Spleen (tissue), 7 donors: Measurements from ENCODE around the gene MYL4.

Experiments used
- POLR2A ChIP-seq, 3 donors: fragments of 450-650 bp; IDR thresholded peaks; one replicate each; pipeline ENCODE4 v1.5.1; 2017; ENCODE audit warnings: antibody characterized with exemption in 3 of 3, mild to moderate bottlenecking in 1 of 3
- TF ChIP-seq, protein P1 (sequence below), 11 experiments: fragments of 200-600 bp in 7 of 11; fragments of 450-650 bp in 4 of 11; sonication (generic) in 4 of 11; IDR thresholded peaks in 8 of 11; conservative IDR thresholded peaks in 3 of 11; 1 replicate in 7 of 11; 2 replicates in 4 of 11; pipeline versions ENCODE4 v1.4.0 to v1.8.0; 2016 to 2021; ENCODE audit warnings: antibody characterized with exemption in 11 of 11, inconsistent platforms in 4 of 11, mild to moderate bottlenecking in 1 of 11
- donor health status: DM: no; HTN: no; CAD: no; lungs with moderate emphysema.
- donor health status: DM: no; HTN: no; CAD: no.
- donor health status: DM: no; HTN: no; CAD: no.

GRCh38 chr17:47237841-47238240 lies 28.7 kb downstream of the MYL4 start:
- TF ChIP-seq, protein P1, sequence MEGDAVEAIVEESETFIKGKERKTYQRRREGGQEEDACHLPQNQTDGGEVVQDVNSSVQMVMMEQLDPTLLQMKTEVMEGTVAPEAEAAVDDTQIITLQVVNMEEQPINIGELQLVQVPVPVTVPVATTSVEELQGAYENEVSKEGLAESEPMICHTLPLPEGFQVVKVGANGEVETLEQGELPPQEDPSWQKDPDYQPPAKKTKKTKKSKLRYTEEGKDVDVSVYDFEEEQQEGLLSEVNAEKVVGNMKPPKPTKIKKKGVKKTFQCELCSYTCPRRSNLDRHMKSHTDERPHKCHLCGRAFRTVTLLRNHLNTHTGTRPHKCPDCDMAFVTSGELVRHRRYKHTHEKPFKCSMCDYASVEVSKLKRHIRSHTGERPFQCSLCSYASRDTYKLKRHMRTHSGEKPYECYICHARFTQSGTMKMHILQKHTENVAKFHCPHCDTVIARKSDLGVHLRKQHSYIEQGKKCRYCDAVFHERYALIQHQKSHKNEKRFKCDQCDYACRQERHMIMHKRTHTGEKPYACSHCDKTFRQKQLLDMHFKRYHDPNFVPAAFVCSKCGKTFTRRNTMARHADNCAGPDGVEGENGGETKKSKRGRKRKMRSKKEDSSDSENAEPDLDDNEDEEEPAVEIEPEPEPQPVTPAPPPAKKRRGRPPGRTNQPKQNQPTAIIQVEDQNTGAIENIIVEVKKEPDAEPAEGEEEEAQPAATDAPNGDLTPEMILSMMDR (IDR thresholded peaks at IDR 0.05 in 8 of 11, conservative IDR thresholded peaks at IDR 0.05 in 3 of 11), result no peak
- no peak for TF ChIP-seq POLR2A (IDR thresholded peaks at IDR 0.05)
